ENCODE measurements around the gene SLC13A2.

GRCh38 chr17:28460901-28461300 is 12.5 kb upstream of the SLC13A2 start:
- TF ChIP-seq CTCF (IDR thresholded peaks at IDR 0.05), result no peak
- TF ChIP-seq POLR2A (IDR thresholded peaks at IDR 0.05), result no peak

Measured in sigmoid colon (tissue), 3 donors.